CD14-positive monocyte (primary cell): Measurements from ENCODE around the gene APOL3. TPM values are rescaled to one million over a fixed set of nuclear protein-coding genes. Genes with fewer than 3 reads are reported as not detected.
"Not testable (repeated sequence)": the region's sequence is repeated elsewhere in the genome, so short reads cannot be mapped to it uniquely, and the experiment has no call there.

ENCODE experiments used
- DNase-seq, 3 donors: peaks; one replicate each; pipeline ENCODE4 v3.0.0-alpha.2; 2011 to 2022
- H2AFZ ChIP-seq: 2 replicates; pipeline ENCODE4 v1.6.0; 2012; ENCODE audit warnings: mild to moderate bottlenecking, low read depth, low read length, inconsistent platforms; ENCODE audit not compliant: insufficient read depth, poor library complexity, severe bottlenecking
- H3K27ac ChIP-seq, 2 donors: 1 replicate in 1 of 2; 2 replicates in 1 of 2; pipeline ENCODE4 v1.5.1; 2012 to 2013; ENCODE audit warnings: low read length in 2 of 2, control low read depth in 1 of 2, inconsistent platforms in 1 of 2, low read depth in 1 of 2, mild to moderate bottlenecking in 1 of 2
- H3K27me3 ChIP-seq, 2 donors: one replicate each; pipeline versions ENCODE4 v1.6.0 to v1.6.1; 2011 to 2013; ENCODE audit warnings: low read length in 2 of 2; ENCODE audit not compliant: control insufficient read depth in 2 of 2, insufficient read depth in 2 of 2
- H3K36me3 ChIP-seq, 2 donors: replicated peaks in 1 of 2; 1 replicate in 1 of 2; 2 replicates in 1 of 2; pipeline versions ENCODE4 v1.5.1 to v1.6.1; 2012 to 2013; ENCODE audit warnings: low read length in 2 of 2, control low read depth in 1 of 2, inconsistent platforms in 1 of 2, mild to moderate bottlenecking in 1 of 2; ENCODE audit not compliant: insufficient read depth in 2 of 2, control insufficient read depth in 1 of 2
- H3K4me1 ChIP-seq, 2 donors: 1 replicate in 1 of 2; 2 replicates in 1 of 2; pipeline versions ENCODE4 v1.5.1 to v1.6.1; 2012 to 2013; ENCODE audit warnings: low read length in 2 of 2, control low read depth in 1 of 2, inconsistent platforms in 1 of 2, mild to moderate bottlenecking in 1 of 2, moderate library complexity in 1 of 2; ENCODE audit not compliant: insufficient read depth in 2 of 2, control insufficient read depth in 1 of 2
- H3K4me2 ChIP-seq: replicated peaks from 2 replicates; pipeline ENCODE3; 2012; ENCODE audit warnings: low read length, moderate library complexity, mild to moderate bottlenecking; ENCODE audit not compliant: poor library complexity, severe bottlenecking; ENCODE audit errors: extremely low read depth
- H3K4me3 ChIP-seq, 3 experiments: fragments of 200-600 bp in 1 of 3; sonication (generic) in 1 of 3; replicated peaks in 1 of 3; 1 replicate in 2 of 3; 2 replicates in 1 of 3; pipeline ENCODE4 v1.5.1; 2011 to 2013; ENCODE audit warnings: low read length in 3 of 3, mild to moderate bottlenecking in 3 of 3, control low read depth in 2 of 3, low read depth in 2 of 3, inconsistent platforms in 1 of 3, moderate library complexity in 1 of 3
- H3K79me2 ChIP-seq: 2 replicates; pipeline ENCODE4 v1.6.0; 2012; ENCODE audit warnings: mild to moderate bottlenecking, control low read depth, inconsistent platforms, low read length, moderate library complexity; ENCODE audit not compliant: insufficient read depth
- H3K9ac ChIP-seq: 2 replicates; pipeline ENCODE4 v1.6.0; 2017; ENCODE audit warnings: low read length, mild to moderate bottlenecking; ENCODE audit not compliant: insufficient read depth, poor library complexity, severe bottlenecking
- H3K9me3 ChIP-seq, 2 donors: replicated peaks in 1 of 2; 1 replicate in 1 of 2; 2 replicates in 1 of 2; pipeline versions ENCODE4 v1.5.1 to v1.6.1; 2012 to 2013; ENCODE audit warnings: low read length in 2 of 2, control low read depth in 1 of 2; ENCODE audit not compliant: control insufficient read depth in 1 of 2, insufficient read depth in 1 of 2
- H4K20me1 ChIP-seq: 2 replicates; pipeline ENCODE4 v1.6.0; 2012; ENCODE audit warnings: mild to moderate bottlenecking, low read length, control low read depth, moderate library complexity; ENCODE audit not compliant: insufficient read depth
- H3K27ac Mint-ChIP-seq, 7 donors: one replicate each; pipeline ENCODE4 v1.8.0; 2020; ENCODE audit warnings: mild to moderate bottlenecking in 7 of 7, mixed read lengths in 7 of 7, moderate library complexity in 6 of 7, inconsistent platforms in 2 of 7
- H3K27me3 Mint-ChIP-seq, 3 donors: one replicate each; pipeline ENCODE4 v1.8.0; 2021 to 2022; ENCODE audit warnings: low read depth in 3 of 3, mild to moderate bottlenecking in 3 of 3, mixed read lengths in 3 of 3, moderate library complexity in 3 of 3, inconsistent platforms in 1 of 3
- H3K36me3 Mint-ChIP-seq, 2 donors: one replicate each; pipeline ENCODE4 v1.8.0; 2020; ENCODE audit warnings: mixed read lengths in 2 of 2, inconsistent platforms in 1 of 2, mild to moderate bottlenecking in 1 of 2
- H3K4me1 Mint-ChIP-seq: one replicate; pipeline ENCODE4 v1.8.0; 2020; ENCODE audit warnings: mild to moderate bottlenecking, mixed read lengths
- H3K4me3 Mint-ChIP-seq, 2 donors: one replicate each; pipeline ENCODE4 v1.8.0; 2020; ENCODE audit warnings: mild to moderate bottlenecking in 2 of 2, mixed read lengths in 2 of 2, moderate library complexity in 1 of 2
- H3K9me3 Mint-ChIP-seq, 7 donors: one replicate each; pipeline ENCODE4 v1.8.0; 2020 to 2022; ENCODE audit warnings: mixed read lengths in 7 of 7, mild to moderate bottlenecking in 6 of 7, moderate library complexity in 6 of 7, inconsistent platforms in 2 of 7
- CTCF ChIP-seq: fragments of 200-600 bp; IDR thresholded peaks from one replicate; pipeline ENCODE4 v1.8.0; 2022; ENCODE audit warnings: antibody characterized with exemption, mild to moderate bottlenecking
- WGBS: methylation state at CpG from one replicate; pipeline ENCODE4 v1.1.5; 2013; ENCODE audit warnings: missing lambda C conversion rate; ENCODE audit not compliant: insufficient coverage; 5-methylcytosine and 5-hydroxymethylcytosine counted together
- intact Hi-C, 2 donors: fragments of 100-400 bp; cut with micrococcal nuclease; formaldehyde crosslinking; loops; one replicate each; pipeline versions ENCODE4 v1.15.0 to v1.15.1; 2023
- polyA plus RNA-seq, 3 donors: library from polyadenylated mRNA; depleted of rRNA in 1 of 3; unstranded in 2 of 3; stranded (reverse) in 1 of 3; fragments of 300-500 nt in 2 of 3; fragments of >200 nt in 1 of 3; fragmentation: Illumina TruSeq in 2 of 3; gene quantifications; 1 replicate in 2 of 3; 2 replicates in 1 of 3; pipeline ENCODE4 v1.2.3, GENCODE V29; 2012 to 2021

APOL3 gene
- polyA plus RNA-seq, 3 donors, result 39.9 to 97.0 (median 61.3) TPM

GRCh38 chr22:36202906-36203305 is 42.4 kb upstream of the APOL3 start:
- H3K27ac Mint-ChIP-seq, intact Hi-C loops: not testable (repeated sequence)

GRCh38 chr22:36201630-36202319 is 41.2 kb upstream of the APOL3 start, which contains the start of gene APOL4:
APOL4 (minus strand) TSS chr22:36201809; CDS start chr22:36201734, 75 bp downstream.
- Histone ChIP-seq H3K4me1 (peaks cover 38 to 42% of the 10 kb centered on the region in 2 donors), H3K4me3 (peak within 1 kb of the TSS in 1 of 3 experiments; percentile 39), H3K27ac (no peak within 1 kb of the TSS), H3K36me3 (no peaks in the 10 kb centered on the region), H2AFZ (peak within 1 kb of the TSS; percentile 67), H3K9me3 (no peaks in the 10 kb centered on the region), H4K20me1 (no peaks in the 10 kb centered on the region), H3K79me2 (no peaks in the 10 kb centered on the region), H3K9ac (peak within 1 kb of the TSS; percentile 9), H3K27me3 (no peaks in the 10 kb centered on the region), H3K4me2 (peak within 1 kb of the TSS; percentile 46)
- 45% methylated on average over 9 of the region's 13 CpGs for WGBS
- Mint-ChIP-seq H3K27ac (peak within 1 kb of the TSS in 1 of 7 donors; percentile 2), H3K4me3 (peak within 1 kb of the TSS in 1 of 2 donors; percentile 41), H3K36me3 (no peaks in the 10 kb centered on the region), H3K4me1 (peaks cover 54% of the 10 kb centered on the region), H3K27me3 (peaks cover 1 to 5% (median 4%) of the 10 kb centered on the region in 3 donors), H3K9me3 (no peaks in the 10 kb centered on the region)
- DNase-seq, result no peak
- intact Hi-C loops, result no loop called here
- TF ChIP-seq CTCF, result no peak

More at GRCh38 chr22:36202906-36203305, 42.4 kb upstream of the APOL3 start:
- not testable (repeated sequence) for H3K4me3 Mint-ChIP-seq, H3K79me2 ChIP-seq, H3K4me2 ChIP-seq, H3K4me3 ChIP-seq, H3K27ac ChIP-seq, H3K9ac ChIP-seq, H4K20me1 ChIP-seq, DNase-seq, H3K9me3 Mint-ChIP-seq, H3K27me3 ChIP-seq, H3K36me3 Mint-ChIP-seq, H3K36me3 ChIP-seq, H2AFZ ChIP-seq, H3K9me3 ChIP-seq, H3K27me3 Mint-ChIP-seq
- peaks cover 27 to 32% of the 10 kb centered on the region in 2 donors for H3K4me1 ChIP-seq
- WGBS, result 70% methylated on average over 3 of the region's 8 CpGs
- peaks cover 45% of the 10 kb centered on the region for H3K4me1 Mint-ChIP-seq

GRCh38 chr22:36201025-36201424 is 40.5 kb upstream of the APOL3 start:
- H3K36me3 Mint-ChIP-seq, H3K36me3 ChIP-seq, H3K9me3 Mint-ChIP-seq, H4K20me1 ChIP-seq, DNase-seq, H2AFZ ChIP-seq, H3K9me3 ChIP-seq, H3K27me3 Mint-ChIP-seq, H3K4me2 ChIP-seq, H3K79me2 ChIP-seq, intact Hi-C loops, H3K9ac ChIP-seq, H3K27ac ChIP-seq, H3K27me3 ChIP-seq, H3K4me3 ChIP-seq: not testable (repeated sequence)
- H3K4me1 Mint-ChIP-seq, result peaks cover 54% of the 10 kb centered on the region
- peaks cover 36 to 46% of the 10 kb centered on the region in 2 donors for H3K4me1 ChIP-seq
- no CpG with 5 or more reads among the region's 5 CpGs for WGBS
- peak overlapping the region in 1 of 7 donors; percentile 2 for H3K27ac Mint-ChIP-seq
- peak overlapping the region in 1 of 2 donors; percentile 41 for H3K4me3 Mint-ChIP-seq
